ENCODE data around the gene CHRM1. TPM values are rescaled to one million over a fixed set of nuclear protein-coding genes. Genes with fewer than 3 reads are reported as not detected.

CHRM1 gene
- total and polyA plus RNA-seq, 7 donors: 0.06 TPM; not detected in 6

GRCh38 chr11:62958547-62959421, 37.6 kb upstream of the CHRM1 start:
- Histone ChIP-seq H3K4me3 (no peak overlapping the region), H3K36me3 (ENCODE audit: insufficient read depth in 1 of 2, low read depth in 1 of 2) (no peaks in the 10 kb centered on the region), H3K4me1 (peaks cover 13% of the 10 kb centered on the region), H3K27ac (peak overlapping the region; percentile 27), H3K9me3 (no peaks in the 10 kb centered on the region), H3K27me3 (ENCODE audit: insufficient read depth in 3 of 3, low read length in 2 of 3) (peaks cover 0 to under 1% (median 0%) of the 10 kb centered on the region in 3 donors)
- peak; percentile 24 to 67 for DNase-seq
- intact Hi-C loops (cut with DNase I): no loop called here
- no peak for TF ChIP-seq CTCF (IDR thresholded peaks at IDR 0.05)
- WGBS, 3 donors: 14 to 15% (median 14%) methylated on average over 11 of the region's 11 CpGs
- ATAC-seq: peak in 3 of 4 donors; percentile 49 to 67 (median 59)

GRCh38 chr11:62957147-62957546, 36.0 kb upstream of the CHRM1 start:
- H3K9me3 ChIP-seq: no peaks in the 10 kb centered on the region
- H3K27me3 ChIP-seq (ENCODE audit: insufficient read depth in 3 of 3, low read length in 2 of 3): peaks cover 0 to 7% (median 0%) of the 10 kb centered on the region in 3 donors
- TF ChIP-seq CTCF (IDR thresholded peaks at IDR 0.05): no peak
- intact Hi-C loops (cut with DNase I): no loop called here
- 95 to 100% (median 100%) methylated on average over 2 of the region's 2 CpGs for WGBS, 3 donors
- H3K4me1 ChIP-seq: peaks cover 13% of the 10 kb centered on the region
- H3K27ac ChIP-seq: no peak overlapping the region
- DNase-seq (no peak), ATAC-seq (no peak)
- H3K36me3 ChIP-seq (ENCODE audit: insufficient read depth in 1 of 2, low read depth in 1 of 2): no peaks in the 10 kb centered on the region
- no peak overlapping the region for H3K4me3 ChIP-seq

- intact Hi-C loops (cut with DNase I): no loop called here
- 69 to 74% (median 69%) methylated on average over 5 of the region's 5 CpGs for WGBS, 3 donors
Observed at GRCh38 chr11:62954478-62954877, 33.3 kb upstream of the CHRM1 start.

GRCh38 chr11:62953811-62954210, 32.6 kb upstream of the CHRM1 start:
- no peak for TF ChIP-seq CTCF (IDR thresholded peaks at IDR 0.05)
- DNase-seq: no peak
- intact Hi-C loops (cut with DNase I): no loop called here
- no peaks in the 10 kb centered on the region for H3K36me3 ChIP-seq (ENCODE audit: insufficient read depth in 1 of 2, low read depth in 1 of 2)
- no peak for ATAC-seq
- peaks cover 0 to 7% (median 0%) of the 10 kb centered on the region in 3 donors for H3K27me3 ChIP-seq (ENCODE audit: insufficient read depth in 3 of 3, low read length in 2 of 3)
- peaks cover 4% of the 10 kb centered on the region for H3K4me1 ChIP-seq
- H3K9me3 ChIP-seq: no peaks in the 10 kb centered on the region
- H3K27ac ChIP-seq: no peak overlapping the region
- WGBS, 3 donors: 86 to 91% (median 91%) methylated on average over 4 of the region's 4 CpGs
- H3K4me3 ChIP-seq: no peak overlapping the region

More at GRCh38 chr11:62954478-62954877, 33.3 kb upstream of the CHRM1 start:
- TF ChIP-seq CTCF (IDR thresholded peaks at IDR 0.05): no peak
- no peak for DNase-seq
- no peaks in the 10 kb centered on the region for H3K36me3 ChIP-seq (ENCODE audit: insufficient read depth in 1 of 2, low read depth in 1 of 2)
- H3K4me1 ChIP-seq: peaks cover 11% of the 10 kb centered on the region
- no peaks in the 10 kb centered on the region for H3K9me3 ChIP-seq
- H3K27me3 ChIP-seq (ENCODE audit: insufficient read depth in 3 of 3, low read length in 2 of 3): peaks cover 0 to 7% (median 0%) of the 10 kb centered on the region in 3 donors
- H3K27ac ChIP-seq: no peak overlapping the region
- ATAC-seq: no peak
- no peak overlapping the region for H3K4me3 ChIP-seq
